OCI-LY3 (cell line): ENCODE data around the gene SNX30.

Experiments used
- EZH2phosphoT487 ChIP-seq: fragments of 200-600 bp; shearing (Covaris generic); IDR thresholded peaks from 2 replicates; pipeline ENCODE4 v1.6.1; 2018; ENCODE audit warnings: antibody characterized with exemption, mixed run types, low read depth
- TF ChIP-seq, protein P1 (sequence below): fragments of 200-600, 300-600 bp; sonication (generic); IDR thresholded peaks from 2 replicates; pipeline ENCODE4 v1.5.1; 2014; ENCODE audit warnings: antibody characterized with exemption, low read length, low read depth

DNA sequence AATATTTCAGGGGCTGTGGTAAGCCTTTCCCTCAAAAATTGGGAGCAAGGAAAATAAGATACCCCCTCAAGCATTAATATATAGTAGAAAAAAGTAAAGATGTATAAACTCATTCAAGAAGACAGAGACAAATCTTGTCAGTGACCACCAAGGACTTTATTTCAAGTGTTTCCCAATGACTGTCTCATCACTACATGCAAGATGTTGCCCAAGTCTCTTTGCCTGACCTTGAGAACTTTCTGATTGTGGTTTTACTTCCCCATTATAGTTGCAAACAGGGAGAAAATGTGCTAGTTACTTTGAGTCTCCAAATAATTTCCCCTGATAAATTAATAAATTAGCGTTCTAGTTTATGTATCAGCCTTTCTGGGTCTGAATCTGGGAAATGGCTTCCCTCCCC is 144.1 kb downstream of the SNX30 start:
- TF ChIP-seq, protein P1, sequence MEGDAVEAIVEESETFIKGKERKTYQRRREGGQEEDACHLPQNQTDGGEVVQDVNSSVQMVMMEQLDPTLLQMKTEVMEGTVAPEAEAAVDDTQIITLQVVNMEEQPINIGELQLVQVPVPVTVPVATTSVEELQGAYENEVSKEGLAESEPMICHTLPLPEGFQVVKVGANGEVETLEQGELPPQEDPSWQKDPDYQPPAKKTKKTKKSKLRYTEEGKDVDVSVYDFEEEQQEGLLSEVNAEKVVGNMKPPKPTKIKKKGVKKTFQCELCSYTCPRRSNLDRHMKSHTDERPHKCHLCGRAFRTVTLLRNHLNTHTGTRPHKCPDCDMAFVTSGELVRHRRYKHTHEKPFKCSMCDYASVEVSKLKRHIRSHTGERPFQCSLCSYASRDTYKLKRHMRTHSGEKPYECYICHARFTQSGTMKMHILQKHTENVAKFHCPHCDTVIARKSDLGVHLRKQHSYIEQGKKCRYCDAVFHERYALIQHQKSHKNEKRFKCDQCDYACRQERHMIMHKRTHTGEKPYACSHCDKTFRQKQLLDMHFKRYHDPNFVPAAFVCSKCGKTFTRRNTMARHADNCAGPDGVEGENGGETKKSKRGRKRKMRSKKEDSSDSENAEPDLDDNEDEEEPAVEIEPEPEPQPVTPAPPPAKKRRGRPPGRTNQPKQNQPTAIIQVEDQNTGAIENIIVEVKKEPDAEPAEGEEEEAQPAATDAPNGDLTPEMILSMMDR: no peak
- TF ChIP-seq EZH2phosphoT487: no peak
